GM19099 (cell line): ENCODE results near the gene CAPN15.

Experiments used
- POLR2A ChIP-seq: IDR thresholded peaks from 3 replicates; pipeline ENCODE4 v1.6.1; 2011; ENCODE audit warnings: low read depth; ENCODE audit not compliant: insufficient read length; ENCODE audit errors: extremely low read depth

CAPN15 gene

DNA sequence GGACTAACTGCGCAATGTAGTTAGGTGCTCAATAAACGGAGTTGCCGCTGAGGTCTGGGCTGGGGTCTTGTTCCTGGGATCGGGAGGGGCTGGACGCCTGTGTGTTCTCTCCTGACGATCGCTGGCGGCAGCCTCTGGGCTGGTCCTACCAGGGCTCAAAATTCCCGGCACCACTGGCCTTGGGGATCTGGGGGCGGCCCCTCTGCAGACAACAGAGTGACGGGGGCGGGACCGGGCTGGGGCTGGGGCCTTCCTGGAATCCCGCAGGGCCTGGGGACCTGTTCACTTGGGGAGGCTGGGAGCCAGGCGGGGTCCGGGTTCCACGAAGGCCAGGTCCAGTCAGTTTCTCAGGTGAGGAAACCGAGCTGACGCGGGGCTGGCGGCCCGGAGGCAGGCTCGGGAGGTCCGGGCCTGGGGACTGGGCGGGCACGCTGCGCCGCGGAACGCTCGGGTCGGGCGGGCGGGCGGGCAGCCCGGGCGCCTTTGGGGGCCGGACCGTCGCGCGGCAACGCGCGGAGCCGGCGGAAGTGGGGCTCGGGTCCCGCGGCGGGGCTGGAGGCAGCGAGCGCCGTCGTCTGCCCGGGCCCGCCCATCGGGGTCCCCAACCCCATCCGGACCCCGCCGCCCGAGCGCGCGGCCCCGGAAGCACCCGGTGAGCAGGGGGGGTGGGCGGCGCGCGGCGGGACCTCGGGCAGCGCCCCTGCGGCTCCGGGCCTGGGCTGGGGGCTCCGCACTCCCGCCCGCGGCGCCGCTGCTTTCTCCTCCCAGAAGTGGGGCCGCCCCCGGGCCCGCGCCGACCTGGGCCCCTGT lies 42.1 kb downstream of the CAPN15 start, which contains the start of gene PIGQ:
PIGQ (plus strand) TSS at position 524 of the 810 bp plus-strand sequence. CDS start 4,107 bp downstream, outside the sequence.
- peak; percentile 64 for TF ChIP-seq POLR2A

DNA sequence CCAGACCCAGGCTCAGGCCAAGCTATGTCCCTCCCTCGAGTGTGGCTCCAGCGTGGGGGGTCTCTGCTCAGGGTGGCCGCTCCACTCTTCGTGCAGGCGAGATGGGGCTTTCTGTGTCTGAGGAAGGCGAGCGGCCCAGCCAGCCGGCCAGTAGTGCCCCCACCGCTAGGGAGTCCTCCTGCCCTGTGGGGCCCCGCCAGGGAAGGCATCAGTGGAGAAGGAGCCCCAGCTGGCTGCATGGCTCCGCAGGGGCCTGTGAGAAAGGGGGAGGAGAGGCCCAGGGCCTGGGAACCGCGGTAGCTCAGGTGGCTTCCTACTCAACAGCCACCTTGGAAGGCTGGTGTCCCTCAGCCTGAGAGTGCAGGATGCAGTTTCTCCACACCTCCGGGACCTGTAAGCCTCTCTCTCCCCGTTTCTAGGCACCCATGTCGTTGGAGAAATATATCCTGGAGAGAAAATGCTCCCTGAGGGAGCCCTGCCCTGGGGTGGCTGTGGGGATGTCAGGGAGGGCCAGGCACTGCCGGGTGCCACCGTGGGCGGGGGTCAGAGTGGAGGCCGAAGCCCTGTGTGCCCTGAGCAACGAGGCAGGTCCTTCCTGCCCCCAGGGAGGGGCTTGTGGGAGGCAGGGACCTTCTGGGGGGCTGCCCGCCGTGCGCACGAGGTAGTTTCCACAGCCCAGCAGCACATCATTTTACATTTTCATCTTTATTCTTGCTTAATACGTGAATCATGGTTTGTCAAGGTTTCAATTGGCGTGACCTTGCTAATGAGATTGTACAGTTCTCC lies 45.5 kb downstream of the CAPN15 start:
- TF ChIP-seq POLR2A, result no peak

DNA sequence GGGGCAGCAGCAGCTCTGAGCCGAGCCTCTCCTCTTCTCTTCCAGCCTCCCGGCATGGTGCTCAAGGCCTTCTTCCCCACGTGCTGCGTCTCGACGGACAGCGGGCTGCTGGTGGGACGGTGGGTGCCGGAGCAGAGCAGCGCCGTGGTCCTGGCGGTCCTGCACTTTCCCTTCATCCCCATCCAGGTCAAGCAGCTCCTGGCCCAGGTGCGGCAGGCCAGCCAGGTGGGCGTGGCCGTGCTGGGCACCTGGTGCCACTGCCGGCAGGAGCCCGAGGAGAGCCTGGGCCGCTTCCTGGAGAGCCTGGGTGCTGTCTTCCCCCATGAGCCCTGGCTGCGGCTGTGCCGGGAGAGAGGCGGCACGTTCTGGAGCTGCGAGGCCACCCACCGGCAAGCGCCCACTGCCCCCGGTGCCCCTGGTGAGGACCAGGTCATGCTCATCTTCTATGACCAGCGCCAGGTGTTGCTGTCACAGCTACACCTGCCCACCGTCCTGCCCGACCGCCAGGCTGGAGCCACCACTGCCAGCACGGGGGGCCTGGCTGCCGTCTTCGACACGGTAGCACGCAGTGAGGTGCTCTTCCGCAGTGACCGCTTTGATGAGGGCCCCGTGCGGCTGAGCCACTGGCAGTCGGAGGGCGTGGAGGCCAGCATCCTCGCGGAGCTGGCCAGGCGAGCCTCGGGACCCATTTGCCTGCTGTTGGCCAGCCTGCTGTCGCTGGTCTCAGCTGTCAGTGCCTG lies 46.7 kb downstream of the CAPN15 start:
- no peak for TF ChIP-seq POLR2A

DNA sequence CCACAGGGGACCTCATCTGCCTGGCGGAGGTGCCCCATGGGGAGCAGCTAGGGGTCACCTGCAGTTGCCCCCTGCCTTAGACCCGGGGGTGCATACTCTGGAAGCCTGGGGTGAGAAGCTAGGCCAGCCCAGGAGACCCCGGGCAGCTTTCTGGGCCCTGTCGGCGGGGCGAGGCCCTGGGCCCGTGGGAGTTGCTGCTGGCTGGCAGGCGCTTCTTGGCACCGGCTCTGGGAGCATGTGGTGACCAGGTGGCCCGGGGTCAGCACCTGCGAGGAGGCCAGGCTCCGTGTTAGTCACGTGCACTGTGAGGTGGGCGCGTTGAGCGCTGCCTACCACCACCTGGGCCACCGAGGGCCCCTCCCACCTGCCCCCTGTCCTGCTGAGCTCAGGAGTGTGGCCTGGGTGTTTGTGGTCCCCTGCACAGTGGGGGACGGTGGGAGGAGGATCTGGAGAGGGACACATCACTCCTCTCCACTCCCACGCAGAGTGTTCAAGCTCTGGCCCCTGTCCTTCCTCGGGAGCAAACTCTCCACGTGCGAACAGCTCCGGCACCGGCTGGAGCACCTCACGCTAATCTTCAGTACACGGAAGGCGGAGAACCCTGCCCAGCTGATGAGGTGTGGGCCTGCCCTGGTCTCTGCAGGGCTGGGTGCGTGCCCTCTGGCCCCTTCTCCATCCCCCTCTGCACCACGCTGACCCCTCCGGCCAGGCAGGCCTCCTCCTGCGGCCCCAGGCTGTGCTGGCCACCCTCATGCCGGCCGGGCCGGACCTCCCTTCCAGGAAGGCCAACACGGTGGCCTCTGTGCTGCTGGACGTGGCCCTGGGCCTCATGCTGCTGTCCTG lies 48.1 kb downstream of the CAPN15 start:
- TF ChIP-seq POLR2A, result no peak

DNA sequence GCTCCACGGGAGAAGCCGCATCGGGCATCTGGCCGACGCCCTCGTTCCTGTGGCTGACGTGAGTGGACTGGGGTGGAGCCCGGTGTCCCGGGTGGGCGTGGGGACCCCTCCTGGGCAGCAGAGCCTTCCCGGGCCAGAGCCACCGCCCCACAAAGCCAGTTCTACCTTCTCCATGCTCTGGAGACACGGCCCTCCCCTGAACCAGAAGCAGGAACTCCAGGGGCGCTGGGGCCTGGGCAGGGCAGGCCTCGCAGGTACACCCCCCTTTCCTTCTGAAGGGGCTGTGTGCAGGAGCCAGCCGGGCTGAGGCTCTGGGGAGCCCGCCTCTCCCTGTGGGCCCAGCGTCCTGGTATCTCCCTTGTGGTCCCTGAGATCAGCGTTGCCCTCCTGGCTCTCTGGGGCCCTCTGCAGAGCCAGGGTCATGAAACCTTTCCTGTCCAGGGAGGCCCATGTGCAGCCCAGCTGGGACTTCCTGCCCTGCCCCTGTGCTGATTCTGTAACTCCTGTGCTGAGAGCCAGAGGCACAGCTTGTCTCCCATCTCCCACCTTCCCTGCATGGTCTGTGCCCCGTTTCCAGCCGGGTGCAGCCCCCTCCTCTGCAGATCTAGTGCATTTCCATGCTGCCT lies 48.8 kb downstream of the CAPN15 start:
- TF ChIP-seq POLR2A, result no peak

DNA sequence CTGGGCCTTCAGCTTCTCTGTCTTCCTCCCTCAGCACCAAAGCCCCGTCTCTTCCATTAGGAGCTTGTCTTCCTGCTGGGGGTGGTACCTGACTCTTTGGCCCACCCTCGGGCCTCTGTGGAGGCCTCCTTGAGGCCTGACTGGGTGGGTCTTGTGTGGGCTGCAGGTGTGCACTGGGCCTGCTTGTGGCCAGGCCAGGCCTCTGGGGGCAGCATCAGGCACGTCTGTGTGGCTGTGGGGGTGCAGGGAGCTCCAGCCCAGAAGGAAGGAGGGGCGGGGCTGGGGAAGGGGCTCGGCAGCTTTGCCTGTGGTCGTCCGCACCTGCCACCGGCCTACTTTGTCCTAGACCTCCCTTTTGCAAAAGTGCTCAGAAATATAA lies 49.3 kb downstream of the CAPN15 start:
- TF ChIP-seq POLR2A, result no peak

DNA sequence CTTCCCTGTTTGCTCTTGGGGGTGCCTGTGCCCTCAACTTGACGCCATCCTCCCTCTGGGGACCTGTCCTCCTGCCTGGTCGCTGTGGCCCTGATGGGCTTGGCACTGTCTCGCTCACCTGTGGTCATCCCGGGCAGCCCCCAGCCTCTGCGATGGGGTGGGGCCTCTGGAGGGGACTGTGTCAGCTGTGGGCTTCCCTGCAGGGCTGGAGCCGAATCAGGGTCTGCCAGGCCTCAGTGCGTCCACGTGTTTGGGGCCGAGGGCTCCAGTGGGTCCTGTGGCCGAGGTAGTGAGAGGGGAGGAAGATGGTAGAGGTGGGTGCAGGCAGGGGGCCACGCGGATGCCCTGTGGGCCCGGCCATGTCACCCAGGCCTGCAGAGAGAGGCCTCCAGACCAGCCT lies 50.3 kb downstream of the CAPN15 start:
- no peak for TF ChIP-seq POLR2A

DNA sequence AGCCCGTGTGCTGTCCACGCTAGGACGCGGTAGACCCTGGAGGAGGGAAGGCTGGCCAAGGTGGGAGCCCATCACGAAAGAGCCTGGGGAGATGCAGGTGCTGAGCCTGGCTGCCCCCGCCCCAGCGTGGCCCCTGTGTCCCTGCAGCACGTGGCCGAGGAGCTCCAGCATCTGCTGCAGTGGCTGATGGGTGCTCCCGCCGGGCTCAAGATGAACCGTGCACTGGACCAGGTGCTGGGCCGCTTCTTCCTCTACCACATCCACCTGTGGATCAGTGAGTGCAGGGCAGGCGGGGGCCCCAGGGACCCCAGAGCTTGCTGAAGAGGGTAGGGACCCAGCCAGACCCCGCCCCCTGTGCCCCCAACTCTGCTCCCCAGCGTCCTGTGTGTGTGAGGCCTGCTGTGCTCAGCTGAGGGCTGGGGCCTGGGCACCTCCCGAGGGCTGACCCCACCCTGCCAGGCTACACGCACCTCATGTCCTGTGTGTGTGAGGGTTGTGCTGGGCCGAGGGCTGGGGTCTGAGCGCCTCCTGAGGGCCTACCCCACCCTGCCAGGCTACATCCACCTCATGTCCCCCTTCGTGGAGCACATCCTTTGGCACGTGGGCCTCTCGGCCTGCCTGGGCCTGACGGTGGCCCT lies 50.8 kb downstream of the CAPN15 start:
- TF ChIP-seq POLR2A, result no peak

DNA sequence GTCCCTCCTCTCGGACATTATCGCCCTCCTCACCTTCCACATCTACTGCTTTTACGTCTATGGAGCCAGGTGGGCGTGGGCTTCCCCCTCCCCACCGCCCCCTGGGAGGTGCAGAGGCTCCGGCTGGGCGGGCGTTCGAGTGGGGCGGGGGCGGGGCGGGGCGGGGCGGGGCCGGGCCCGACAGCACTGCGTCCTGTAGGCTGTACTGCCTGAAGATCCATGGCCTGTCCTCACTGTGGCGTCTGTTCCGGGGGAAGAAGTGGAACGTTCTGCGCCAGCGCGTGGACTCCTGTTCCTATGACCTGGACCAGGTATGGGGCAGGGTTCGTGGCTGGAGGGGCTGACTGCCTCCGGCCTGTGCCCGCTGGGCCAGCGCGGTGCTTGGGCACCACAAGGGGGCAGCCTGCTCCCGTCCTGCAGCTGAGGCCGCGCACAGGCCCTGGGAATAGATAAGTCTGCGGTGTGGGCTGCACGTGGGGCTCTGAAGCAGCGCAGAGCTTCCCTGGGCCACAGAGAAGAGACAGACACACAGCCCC lies 51.4 kb downstream of the CAPN15 start:
- no peak for TF ChIP-seq POLR2A

DNA sequence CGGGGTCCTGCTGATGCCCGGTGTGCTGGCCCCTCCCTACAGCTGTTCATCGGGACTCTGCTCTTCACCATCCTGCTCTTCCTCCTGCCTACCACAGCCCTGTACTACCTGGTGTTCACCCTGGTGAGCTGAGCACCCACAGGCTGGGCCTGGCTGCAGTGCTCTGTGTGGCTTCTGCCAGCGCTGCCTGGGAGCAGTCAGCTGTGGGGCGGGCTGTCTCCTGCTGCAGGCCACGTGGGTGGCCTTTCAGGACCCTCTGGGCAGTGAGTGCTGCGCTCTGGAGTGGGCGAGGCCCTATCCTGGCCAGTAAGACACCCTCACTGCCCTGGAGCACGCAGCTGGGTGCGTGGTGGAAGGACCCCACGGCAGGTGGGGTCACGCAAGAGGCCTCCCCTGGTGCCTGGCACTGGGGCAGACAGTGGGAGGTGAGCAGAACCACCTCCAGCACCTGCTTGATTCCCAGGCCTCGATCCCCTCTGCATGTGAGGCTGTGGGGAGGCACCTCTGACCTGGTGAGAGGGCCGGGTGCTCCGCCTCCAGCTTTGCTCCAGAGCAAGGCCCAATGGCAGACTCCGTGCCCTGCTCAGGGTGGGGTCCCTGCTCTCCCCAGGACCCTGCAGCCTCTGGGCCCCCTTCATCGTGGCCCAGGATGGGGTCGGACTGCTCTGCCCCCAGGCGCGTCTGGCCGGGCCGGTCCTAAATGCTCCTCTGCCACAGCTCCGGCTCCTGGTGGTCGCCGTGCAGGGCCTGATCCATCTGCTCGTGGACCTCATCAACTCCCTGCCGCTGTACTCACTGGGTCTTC lies 52.8 kb downstream of the CAPN15 start:
- TF ChIP-seq POLR2A, result no peak

DNA sequence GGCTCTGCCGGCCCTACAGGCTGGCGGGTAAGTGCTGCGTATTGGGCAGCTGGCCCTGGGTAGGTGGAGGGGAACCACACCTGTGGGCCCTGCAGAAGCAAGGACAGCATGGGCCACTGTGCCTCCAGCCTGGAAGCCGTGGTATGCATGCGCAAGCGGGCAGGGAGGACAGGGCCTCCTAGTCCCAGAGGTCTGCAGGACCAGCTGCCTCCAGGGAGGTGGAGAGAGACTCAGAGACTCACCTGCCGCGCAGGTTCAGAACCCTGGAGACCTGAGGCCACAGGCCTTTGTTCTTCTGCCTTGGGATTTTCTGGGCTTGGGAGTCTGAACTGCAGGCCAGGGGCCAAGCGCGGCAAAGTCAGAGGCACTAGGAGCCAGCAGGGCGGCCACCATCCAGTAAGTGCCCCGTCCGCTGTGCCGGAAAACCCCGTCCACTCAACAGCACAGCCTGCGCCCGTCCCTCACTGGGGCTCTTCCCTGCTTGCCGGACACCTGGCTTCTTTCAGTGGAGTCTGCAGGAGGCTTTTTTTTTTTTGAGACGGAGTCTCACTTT lies 53.5 kb downstream of the CAPN15 start:
- TF ChIP-seq POLR2A, result no peak

DNA sequence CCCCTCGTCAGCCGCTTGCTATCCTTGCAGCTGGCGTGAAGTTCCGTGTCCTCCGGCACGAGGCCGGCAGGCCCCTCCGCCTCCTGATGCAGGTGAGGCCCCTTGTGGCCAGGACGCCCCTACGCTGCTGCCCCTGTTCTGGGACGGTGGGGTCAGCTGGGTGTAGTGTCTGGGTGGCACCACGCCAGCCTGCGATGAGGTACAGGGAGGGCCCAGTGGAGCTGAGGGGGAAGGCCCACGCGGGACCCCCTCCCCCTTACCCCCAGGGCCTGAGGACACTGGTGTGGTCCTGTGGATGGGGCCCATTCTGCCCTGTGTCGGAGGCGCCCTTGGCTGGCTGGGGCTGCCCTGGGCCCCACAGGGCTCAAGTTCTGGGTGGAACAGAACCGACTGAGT lies 54.7 kb downstream of the CAPN15 start:
- TF ChIP-seq POLR2A, result no peak

DNA sequence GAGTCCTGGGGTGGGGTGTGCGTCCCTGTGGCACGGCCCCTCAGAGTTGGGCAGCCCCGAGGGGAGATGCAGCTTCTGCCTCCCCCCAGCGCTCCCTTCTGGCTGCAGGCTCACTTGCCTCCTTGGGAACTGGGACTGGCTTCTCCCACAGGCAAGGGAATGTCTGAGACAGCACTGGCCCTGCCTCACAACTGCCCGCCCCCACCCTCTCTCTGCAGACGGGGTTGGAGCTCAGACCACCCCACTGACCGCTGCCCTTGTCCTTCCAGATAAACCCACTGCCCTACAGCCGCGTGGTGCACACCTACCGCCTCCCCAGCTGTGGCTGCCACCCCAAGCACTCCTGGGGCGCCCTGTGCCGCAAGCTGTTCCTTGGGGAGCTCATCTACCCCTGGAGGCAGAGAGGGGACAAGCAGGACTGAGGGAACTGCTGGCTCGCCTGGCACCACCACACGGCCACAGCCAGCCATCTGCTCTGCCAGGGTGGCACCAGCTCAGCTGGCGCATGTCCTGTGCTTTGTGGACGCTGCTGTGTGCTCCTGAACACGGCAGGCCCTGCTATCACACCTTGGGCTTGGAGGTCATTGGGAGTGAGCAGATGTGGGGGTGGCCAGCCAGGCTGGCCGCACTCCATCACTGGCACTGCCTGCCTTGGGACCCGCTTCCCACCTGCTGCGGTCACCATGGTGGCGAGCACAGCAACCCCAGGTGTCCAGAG lies 55.3 kb downstream of the CAPN15 start:
- no peak for TF ChIP-seq POLR2A
